HEK293T (cell line): ENCODE data around the gene PHACTR3.

Experiments used
- CTCF ChIA-PET: fragments of 350-600 bp; formaldehyde crosslinking; extraction: SDS; loops from one replicate; lab custom pipeline; 2021; ENCODE audit warnings: antibody characterized with exemption, inconsistent platforms; lab: Yijun Ruan, JAX
- POLR2A ChIA-PET: fragments of 350-600 bp; formaldehyde crosslinking; extraction: SDS; loops from one replicate; lab custom pipeline; 2020; ENCODE audit warnings: antibody characterized with exemption, inconsistent platforms; lab: Yijun Ruan, JAX
- DNase-seq: peaks from one replicate; pipeline ENCODE4 v3.0.0; 2012; ENCODE audit warnings: mixed read lengths; ENCODE audit errors: extremely low spot score
- ARNT ChIP-seq: fragments of 450-650 bp; IDR thresholded peaks from 2 replicates; pipeline ENCODE4 v1.6.1; 2017; ENCODE audit warnings: mild to moderate bottlenecking
- BHLHE40 ChIP-seq: fragments of 450-650 bp; IDR thresholded peaks from 2 replicates; pipeline ENCODE4 v1.6.1; 2016; ENCODE audit warnings: mild to moderate bottlenecking, moderate library complexity, borderline replicate concordance
- CTBP1 ChIP-seq: fragments of 450-650 bp; IDR thresholded peaks from 2 replicates; pipeline ENCODE4 v1.6.1; 2016; ENCODE audit warnings: borderline replicate concordance
- ELF4 ChIP-seq: fragments of 450-650 bp; IDR thresholded peaks from 2 replicates; pipeline ENCODE4 v1.6.1; 2017; ENCODE audit warnings: antibody characterized with exemption
- FOXA1 ChIP-seq: fragments of 450-650 bp; IDR thresholded peaks from 2 replicates; pipeline ENCODE4 v1.6.1; 2016; ENCODE audit warnings: mild to moderate bottlenecking
- FOXK2 ChIP-seq: fragments of 450-650 bp; IDR thresholded peaks from 2 replicates; pipeline ENCODE4 v1.6.1; 2016; ENCODE audit warnings: mild to moderate bottlenecking
- FOXM1 ChIP-seq: fragments of 450-650 bp; IDR thresholded peaks from 2 replicates; pipeline ENCODE4 v1.6.1; 2017; ENCODE audit warnings: mild to moderate bottlenecking, borderline replicate concordance
- HDGF ChIP-seq: fragments of 450-650 bp; IDR thresholded peaks from 2 replicates; pipeline ENCODE4 v1.6.1; 2017; ENCODE audit warnings: antibody characterized with exemption, borderline replicate concordance
- L3MBTL2 ChIP-seq: fragments of 450-650 bp; conservative IDR thresholded peaks from 2 replicates; pipeline ENCODE4 v1.6.1; 2016; ENCODE audit warnings: mild to moderate bottlenecking
- LEF1 ChIP-seq: fragments of 450-650 bp; IDR thresholded peaks from 2 replicates; pipeline ENCODE4 v1.6.1; 2017; ENCODE audit warnings: mild to moderate bottlenecking, borderline replicate concordance
- NFRKB ChIP-seq: fragments of 450-650 bp; IDR thresholded peaks from 2 replicates; pipeline ENCODE4 v1.6.1; 2016; ENCODE audit warnings: mild to moderate bottlenecking, moderate library complexity
- SP1 ChIP-seq: fragments of 450-650 bp; IDR thresholded peaks from 2 replicates; pipeline ENCODE4 v1.6.1; 2017
- SUZ12 ChIP-seq: fragments of 450-650 bp; IDR thresholded peaks from 2 replicates; pipeline ENCODE4 v1.6.1; 2016; ENCODE audit warnings: mild to moderate bottlenecking
- TARDBP ChIP-seq: fragments of 450-650 bp; IDR thresholded peaks from 2 replicates; pipeline ENCODE4 v1.6.1; 2016
- ZNF384 ChIP-seq: fragments of 450-650 bp; IDR thresholded peaks from 2 replicates; pipeline ENCODE4 v1.6.1; 2016
- TF ChIP-seq, protein P1 (sequence below): fragments of 450-650 bp; IDR thresholded peaks from 2 replicates; pipeline ENCODE4 v1.6.1; 2016

PHACTR3 gene

DNA sequence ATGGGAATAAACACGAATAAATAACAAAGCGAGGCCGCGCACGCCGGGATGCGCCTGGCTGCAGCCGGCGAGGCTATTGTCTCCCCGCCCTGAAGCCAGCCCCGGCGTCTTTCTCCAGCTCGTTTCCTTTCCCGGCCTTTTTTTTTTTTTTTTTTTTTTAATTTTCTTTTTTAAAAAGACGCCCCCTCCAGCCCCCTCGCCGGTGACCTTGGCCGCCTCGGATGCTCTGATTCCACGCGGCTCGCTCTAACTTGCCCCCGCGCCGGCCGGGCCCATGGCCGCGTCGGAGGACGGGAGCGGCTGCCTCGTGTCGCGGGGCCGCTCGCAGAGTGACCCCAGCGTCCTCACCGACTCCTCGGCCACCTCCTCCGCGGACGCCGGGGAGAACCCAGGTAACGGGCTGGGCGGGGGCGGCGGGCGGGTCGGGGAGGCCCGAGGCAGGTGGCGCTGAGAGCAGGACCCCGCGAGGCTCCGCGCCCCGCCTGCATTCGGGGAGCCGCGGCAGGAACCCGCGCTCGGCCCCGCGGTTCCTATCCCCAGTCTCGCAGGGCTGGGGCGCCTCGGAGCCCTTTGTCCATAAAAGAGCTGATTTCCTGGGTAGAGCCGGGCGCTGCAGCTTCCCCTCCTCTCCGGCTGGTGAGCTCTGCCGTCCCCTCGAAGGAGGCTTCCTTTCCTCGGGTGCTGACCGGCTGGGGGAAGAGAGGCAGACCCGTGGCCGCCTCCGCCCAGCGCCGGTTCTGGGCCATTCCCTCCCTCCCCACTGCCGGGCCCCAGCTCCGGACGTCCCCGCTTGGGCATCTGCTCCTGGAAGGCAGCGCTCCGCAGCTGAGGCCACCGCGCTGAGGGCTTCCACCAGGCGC is 631 bp downstream of the PHACTR3 start:
- ChIA-PET CTCF (no interaction called here), POLR2A (no interaction called here)
- TF ChIP-seq CTBP1 (no peak), ARNT (no peak), ELF4 (no peak), SP1 (no peak), FOXA1 (no peak), NFRKB (no peak), FOXM1 (no peak), FOXK2 (no peak), L3MBTL2 (no peak), LEF1 (no peak), SUZ12 (no peak), TARDBP (no peak), HDGF (no peak), ZNF384 (no peak), BHLHE40 (no peak)
- TF ChIP-seq, protein P1, sequence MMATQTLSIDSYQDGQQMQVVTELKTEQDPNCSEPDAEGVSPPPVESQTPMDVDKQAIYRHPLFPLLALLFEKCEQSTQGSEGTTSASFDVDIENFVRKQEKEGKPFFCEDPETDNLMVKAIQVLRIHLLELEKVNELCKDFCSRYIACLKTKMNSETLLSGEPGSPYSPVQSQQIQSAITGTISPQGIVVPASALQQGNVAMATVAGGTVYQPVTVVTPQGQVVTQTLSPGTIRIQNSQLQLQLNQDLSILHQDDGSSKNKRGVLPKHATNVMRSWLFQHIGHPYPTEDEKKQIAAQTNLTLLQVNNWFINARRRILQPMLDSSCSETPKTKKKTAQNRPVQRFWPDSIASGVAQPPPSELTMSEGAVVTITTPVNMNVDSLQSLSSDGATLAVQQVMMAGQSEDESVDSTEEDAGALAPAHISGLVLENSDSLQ = no peak
- DNase-seq = no peak

- no peak for DNase-seq
- ChIA-PET CTCF (no interaction called here), POLR2A (no interaction called here)
- TF ChIP-seq ZNF384 (no peak), LEF1 (no peak), NFRKB (no peak), FOXK2 (no peak), BHLHE40 (no peak), SUZ12 (no peak), FOXA1 (no peak), FOXM1 (no peak), ARNT (no peak), CTBP1 (no peak), L3MBTL2 (no peak), ELF4 (no peak), TARDBP (no peak), HDGF (no peak)
- TF ChIP-seq, protein P1 = no peak
These were observed 1.4 kb downstream of the PHACTR3 start for GRCh38 chr20:59605601-59606364.

- ChIA-PET CTCF (no interaction called here), POLR2A (no interaction called here)
- TF ChIP-seq FOXM1 (no peak), TARDBP (no peak), L3MBTL2 (no peak), ARNT (no peak), ZNF384 (no peak), SUZ12 (no peak), ELF4 (no peak), BHLHE40 (no peak), LEF1 (no peak), FOXA1 (no peak), CTBP1 (no peak), SP1 (no peak), FOXK2 (no peak), HDGF (no peak), NFRKB (no peak)
- TF ChIP-seq, protein P1 = no peak
- no peak for DNase-seq
These were observed 2.2 kb downstream of the PHACTR3 start for GRCh38 chr20:59606566-59606965.

DNA sequence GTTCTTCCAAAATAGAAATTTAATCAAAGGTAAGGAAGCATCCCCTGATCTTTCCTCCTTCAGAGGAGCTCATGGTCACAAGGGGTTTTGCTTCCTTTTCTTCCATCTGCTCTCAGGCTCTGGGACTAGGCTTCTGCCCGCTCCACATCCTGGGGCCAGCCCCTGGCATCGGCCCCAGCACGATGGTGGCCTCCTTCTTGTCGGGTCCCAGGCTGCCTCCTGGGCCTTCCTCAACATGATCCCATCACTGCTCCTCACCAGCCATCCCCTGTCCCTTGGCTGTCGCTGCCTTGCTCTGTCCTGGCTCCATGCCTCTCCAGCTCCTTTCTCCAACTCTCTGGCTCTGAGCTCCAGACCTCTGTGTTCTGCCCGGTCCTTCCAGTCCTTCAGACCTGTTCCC is 4.1 kb downstream of the PHACTR3 start:
- CTCF ChIA-PET = interaction anchor here (0.6 kb wide), 1 partner anchor 8 kb away, joined by 3 read pairs; no protein-coding TSS in a partner anchor
- POLR2A ChIA-PET = no interaction called here
- TF ChIP-seq ARNT = no peak
- no peak for TF ChIP-seq HDGF
- TF ChIP-seq ZNF384 = no peak
- no peak for TF ChIP-seq FOXM1
- no peak for TF ChIP-seq LEF1
- TF ChIP-seq SP1 = no peak
- no peak for TF ChIP-seq CTBP1
- DNase-seq = no peak

DNA sequence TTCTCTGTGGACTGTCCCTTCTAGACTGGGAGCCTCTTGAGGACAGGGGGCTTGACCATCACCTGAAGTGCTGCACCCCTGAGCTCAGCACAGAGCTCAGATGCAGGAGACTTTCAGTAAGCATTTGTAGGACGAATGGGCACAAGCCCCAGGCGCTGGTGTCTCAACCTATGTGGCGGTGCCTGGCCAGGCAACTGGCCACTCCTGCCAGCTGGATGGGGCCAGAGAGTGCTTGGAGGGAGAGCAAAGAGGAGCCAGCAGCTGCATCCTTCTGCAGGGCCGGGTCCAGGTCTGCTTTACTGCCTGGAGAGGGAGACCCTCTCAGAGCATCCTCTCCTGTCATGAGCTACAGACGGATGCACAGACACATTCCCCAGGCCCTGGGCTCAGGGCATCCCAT is 4.5 kb downstream of the PHACTR3 start:
- no peak for DNase-seq
- POLR2A ChIA-PET = no interaction called here
- CTCF ChIA-PET = interaction anchor here (0.6 kb wide), 1 partner anchor 8 kb away, joined by 3 read pairs; no protein-coding TSS in a partner anchor
- TF ChIP-seq L3MBTL2 (no peak), SUZ12 (no peak), NFRKB (no peak), LEF1 (no peak), HDGF (no peak), CTBP1 (no peak), FOXA1 (no peak), ZNF384 (no peak), ARNT (no peak), FOXK2 (no peak), BHLHE40 (no peak)
